OCI-LY7 (cell line): Measurements from ENCODE around the gene SOX13. TPM values are rescaled to one million over a fixed set of nuclear protein-coding genes. Genes with fewer than 3 reads are reported as not detected.

Source experiments
- BruUV-seq: library from RNA; stranded (reverse); fragments of 400-500 nt; replicated peaks from 2 replicates; lab custom pipeline; 2021; lab: Mats Ljungman, UMichigan
- CTCF ChIA-PET: fragments of 300-600 bp; sonication (Branson Sonifier 250); formaldehyde crosslinking; loops from one replicate; lab custom pipeline; 2022; ENCODE audit warnings: antibody characterized with exemption; ENCODE audit not compliant: unreplicated experiment; lab: Charles Lee
- POLR2A ChIA-PET: fragments of 300-600 bp; sonication (Branson Sonifier 250); formaldehyde crosslinking; loops from one replicate; lab custom pipeline; 2022; ENCODE audit warnings: antibody characterized with exemption; lab: Charles Lee
- DNase-seq: peaks from one replicate; pipeline ENCODE4 v3.0.0-alpha.2; 2015; ENCODE audit warnings: low spot score
- H2AFZ ChIP-seq: fragments of 200-600 bp; sonication (generic), shearing (Covaris generic); 2 replicates; pipeline ENCODE4 v1.6.1; 2014; ENCODE audit warnings: mild to moderate bottlenecking, antibody characterized with exemption, low read length, moderate library complexity
- H3K27ac ChIP-seq: fragments of 200-600 bp; sonication (generic); 2 replicates; pipeline ENCODE4 v1.5.1; 2014; ENCODE audit warnings: mixed run types, low read depth, mild to moderate bottlenecking, moderate library complexity, low read length, inconsistent platforms; ENCODE audit not compliant: poor library complexity, severe bottlenecking
- H3K36me3 ChIP-seq: fragments of 200-600 bp; sonication (generic); 2 replicates; pipeline ENCODE4 v1.6.1; 2014; ENCODE audit warnings: mild to moderate bottlenecking, antibody characterized with exemption, low read length, moderate library complexity, mixed read lengths; ENCODE audit not compliant: insufficient read depth
- H3K4me1 ChIP-seq: fragments of 200-600 bp; sonication (generic); 2 replicates; pipeline ENCODE4 v1.5.1; 2014; ENCODE audit warnings: mild to moderate bottlenecking, low read length; ENCODE audit not compliant: insufficient read depth, poor library complexity, severe bottlenecking
- H3K4me2 ChIP-seq: fragments of 200-600 bp; sonication (generic); 2 replicates; pipeline ENCODE4 v1.6.1; 2014; ENCODE audit warnings: mild to moderate bottlenecking, low read length
- H3K4me3 ChIP-seq: fragments of 200-600 bp; sonication (generic); 2 replicates; pipeline ENCODE4 v1.5.1; 2014; ENCODE audit warnings: mild to moderate bottlenecking, low read depth, low read length; ENCODE audit not compliant: poor library complexity, severe bottlenecking
- H3K79me2 ChIP-seq: fragments of 200-600 bp; sonication (generic); 2 replicates; pipeline ENCODE4 v1.6.1; 2016; ENCODE audit warnings: low read depth, mild to moderate bottlenecking, low read length, moderate library complexity, mixed read lengths; ENCODE audit not compliant: insufficient read depth
- H3K9me2 ChIP-seq: fragments of 200-600 bp; sonication (generic); 2 replicates; pipeline ENCODE4 v1.6.1; 2016; ENCODE audit warnings: mild to moderate bottlenecking, low read length, mixed read lengths; ENCODE audit not compliant: insufficient read depth
- H3K9me3 ChIP-seq: fragments of 200-600 bp; sonication (generic); 2 replicates; pipeline ENCODE4 v1.6.1; 2014; ENCODE audit warnings: mild to moderate bottlenecking, mixed run types, low read length, mixed read lengths
- H4K20me1 ChIP-seq: fragments of 200-600 bp; sonication (generic); 2 replicates; pipeline ENCODE4 v1.6.1; 2014; ENCODE audit warnings: mild to moderate bottlenecking, antibody characterized with exemption, low read length, moderate library complexity, mixed read lengths; ENCODE audit not compliant: insufficient read depth
- CTCF ChIP-seq: fragments of 200-600 bp; sonication (generic); conservative IDR thresholded peaks from 2 replicates; pipeline ENCODE4 v1.5.1; 2014; ENCODE audit warnings: mild to moderate bottlenecking, antibody characterized with exemption, low read length, moderate library complexity, mixed read lengths
- EZH2phosphoT487 ChIP-seq: fragments of 200-600 bp; sonication (generic); IDR thresholded peaks from 2 replicates; pipeline ENCODE4 v1.6.1; 2018; ENCODE audit warnings: low read depth, borderline replicate concordance, mild to moderate bottlenecking, mixed run types, antibody characterized with exemption, low read length, moderate library complexity, mixed read lengths
- intact Hi-C: fragments of 100-400 bp; cut with micrococcal nuclease; formaldehyde crosslinking; loops from one replicate; pipeline ENCODE4 v1.10.0; 2022; ENCODE audit not compliant: unreplicated experiment
- total RNA-seq, 2 experiments: library from RNA; depleted of rRNA in 1 of 2; stranded (reverse); fragments of >200 nt in 1 of 2; shearing (Covaris generic) in 1 of 2; gene quantifications; 2 replicates each; pipeline ENCODE4 v1.2.3, GENCODE V29; 2014 to 2022

SOX13 gene
- total RNA-seq, 2 experiments from 2014 or later: 0.27 TPM; not detected in 1

GRCh38 chr1:204059970-204060369 lies 12.9 kb upstream of the SOX13 start:
- no peak overlapping the region for H3K4me2 ChIP-seq
- no peak overlapping the region for H2AFZ ChIP-seq
- ChIA-PET POLR2A (interaction anchor here (0.6 to 1.7 kb wide), 5 partner anchors 10 to 303 kb away, joined by 3 to 7 read pairs (median 3); no protein-coding TSS in a partner anchor), CTCF (no interaction called here)
- H3K9me2 ChIP-seq: no peaks in the 10 kb centered on the region
- no peaks in the 10 kb centered on the region for H3K4me1 ChIP-seq
- intact Hi-C loops: no loop called here
- H3K36me3 ChIP-seq: no peaks in the 10 kb centered on the region
- H3K9me3 ChIP-seq: no peaks in the 10 kb centered on the region
- no peak for TF ChIP-seq CTCF
- TF ChIP-seq EZH2phosphoT487: no peak
- no peak overlapping the region for H3K4me3 ChIP-seq
- no peak overlapping the region for H3K27ac ChIP-seq
- DNase-seq: no peak
- no peaks in the 10 kb centered on the region for H4K20me1 ChIP-seq
- H3K79me2 ChIP-seq: no peaks in the 10 kb centered on the region
- no TSS peak for BruUV-seq

GRCh38 chr1:204062106-204062505 lies 10.8 kb upstream of the SOX13 start:
- H4K20me1 ChIP-seq: no peaks in the 10 kb centered on the region
- H3K4me1 ChIP-seq: no peaks in the 10 kb centered on the region
- DNase-seq: no peak
- ChIA-PET CTCF (no interaction called here), POLR2A (interaction anchor here (0.5 to 1.2 kb wide), 2 partner anchors 69 to 118 kb away, joined by 3 to 4 read pairs; no protein-coding TSS in a partner anchor)
- H3K4me3 ChIP-seq: no peak overlapping the region
- no peaks in the 10 kb centered on the region for H3K9me3 ChIP-seq
- no peaks in the 10 kb centered on the region for H3K79me2 ChIP-seq
- TF ChIP-seq CTCF: no peak
- no peak for TF ChIP-seq EZH2phosphoT487
- BruUV-seq: no TSS peak
- H3K36me3 ChIP-seq: no peaks in the 10 kb centered on the region
- intact Hi-C loops: no loop called here
- H3K4me2 ChIP-seq: no peak overlapping the region
- H2AFZ ChIP-seq: no peak overlapping the region
- H3K9me2 ChIP-seq: no peaks in the 10 kb centered on the region
- no peak overlapping the region for H3K27ac ChIP-seq

DNA sequence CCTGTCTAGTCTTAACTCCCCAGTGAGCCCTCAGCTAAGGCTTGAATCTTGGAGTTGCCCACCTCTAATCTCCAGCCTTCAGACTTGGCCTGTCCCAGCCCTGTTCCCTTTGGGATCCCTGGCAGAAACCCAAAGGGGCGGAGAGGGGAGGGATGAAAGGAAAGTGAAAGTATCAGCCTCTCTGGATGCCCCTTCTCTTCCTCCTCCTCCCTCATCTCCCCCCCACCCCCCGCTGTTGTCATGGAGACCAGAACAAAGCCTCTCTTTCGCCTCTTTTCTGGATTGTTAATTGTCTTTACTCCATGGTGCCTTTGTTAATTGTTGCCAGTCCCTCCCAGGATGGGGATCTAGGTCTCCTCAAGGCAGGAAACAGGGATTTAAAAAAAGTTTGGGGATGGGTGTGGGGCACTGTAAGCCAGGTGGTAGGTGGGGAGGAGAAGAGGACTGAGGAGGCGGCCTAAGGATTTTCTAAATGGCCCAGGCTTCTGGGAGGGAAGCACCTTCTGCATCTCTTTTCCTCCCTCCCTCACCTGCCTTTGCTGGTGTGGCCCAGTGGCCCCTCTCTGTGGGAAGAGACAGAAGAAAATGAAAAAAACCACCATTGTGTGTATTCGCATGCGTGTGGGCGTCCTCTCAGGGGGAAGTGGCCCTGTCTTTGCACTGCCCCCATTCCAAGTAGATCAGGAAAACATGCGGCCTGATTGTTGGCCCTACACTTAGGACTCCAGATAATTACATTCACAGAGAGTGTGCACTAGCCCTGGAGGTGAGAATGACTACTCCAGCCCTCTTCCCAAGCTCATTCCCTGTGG lies 7.5 kb upstream of the SOX13 start:
- Histone ChIP-seq H3K4me2 (no peak overlapping the region; the same call in 1 of the 2 replicates), H3K36me3 (no peaks in the 10 kb centered on the region), H3K27ac (no peak overlapping the region), H2AFZ (peak overlapping the region; percentile 30; the same call in 1 of the 2 replicates), H3K79me2 (no peaks in the 10 kb centered on the region), H3K4me3 (no peak overlapping the region), H3K4me1 (no peaks in the 10 kb centered on the region), H4K20me1 (no peaks in the 10 kb centered on the region), H3K9me2 (no peaks in the 10 kb centered on the region), H3K9me3 (no peaks in the 10 kb centered on the region)
- DNase-seq: no peak
- ChIA-PET CTCF (no interaction called here), POLR2A (interaction anchor here (0.6 kb wide), 1 partner anchor 10 kb away, joined by 3 read pairs; no protein-coding TSS in a partner anchor)
- intact Hi-C loops: loop anchor here (2.0 kb wide), 1 partner anchor 63 kb away; no protein-coding TSS in a partner anchor
- BruUV-seq: no TSS peak
- TF ChIP-seq EZH2phosphoT487 (no peak), CTCF (no peak)
